ENCODE measurements around the gene ZNF587.

- TF ChIP-seq TCF12 (IDR thresholded peaks at IDR 0.05; ENCODE audit: low read depth) = no peak
- no peak for TF ChIP-seq YY1 (IDR thresholded peaks at IDR 0.05; ENCODE audit: low read depth)
- no peak for TF ChIP-seq NFIC (IDR thresholded peaks at IDR 0.05)
- no peak for TF ChIP-seq TAF1 (IDR thresholded peaks at IDR 0.05; ENCODE audit: low read depth)
- TF ChIP-seq EGR1 (IDR thresholded peaks at IDR 0.05) = no peak
- no peak for TF ChIP-seq TEAD4 (IDR thresholded peaks at IDR 0.05)
- TF ChIP-seq EP300 (IDR thresholded peaks at IDR 0.05; ENCODE audit: borderline replicate concordance) = no peak
- no peak for TF ChIP-seq CREB1 (IDR thresholded peaks at IDR 0.05; ENCODE audit: low read depth)
- TF ChIP-seq REST (IDR thresholded peaks at IDR 0.05; ENCODE audit: low read depth) = no peak
- TF ChIP-seq ZBTB7A (IDR thresholded peaks at IDR 0.05; ENCODE audit: low read depth) = no peak
- no peak for TF ChIP-seq FOXM1 (IDR thresholded peaks at IDR 0.05; ENCODE audit: borderline replicate concordance, low read depth)
Observed at GRCh38 chr19:57903618-57904184, 54.0 kb downstream of the ZNF587 start.
